ENCODE results near the gene MYH11.

MYH11 gene

GRCh38 chr16:15856901-15857698 lies at the start of gene MYH11:
MYH11 (minus strand) TSS chr16:15857028; CDS start chr16:15838252, 18,776 bp downstream.
- no peak for DNase-seq (ENCODE audit: low spot score in 2 of 2)
- Mint-ChIP-seq H3K9me3 (no peaks in the 10 kb centered on the region), H3K4me1 (peaks cover 8% of the 10 kb centered on the region), H3K27ac (no peak within 1 kb of the TSS), H3K4me3 (peak within 1 kb of the TSS; percentile 25), H3K36me3 (no peaks in the 10 kb centered on the region)
- no peak for ATAC-seq

GRCh38 chr16:15906439-15906838 lies 49.6 kb upstream of the MYH11 start:
- H3K27ac Mint-ChIP-seq = no peak overlapping the region
- ATAC-seq = no peak
- H3K36me3 Mint-ChIP-seq = no peaks in the 10 kb centered on the region
- DNase-seq (ENCODE audit: low spot score in 2 of 2) = no peak
- no peaks in the 10 kb centered on the region for H3K9me3 Mint-ChIP-seq
- peaks cover 8% of the 10 kb centered on the region for H3K4me1 Mint-ChIP-seq
- no peak overlapping the region for H3K4me3 Mint-ChIP-seq

- Mint-ChIP-seq H3K36me3 (no peaks in the 10 kb centered on the region), H3K9me3 (no peaks in the 10 kb centered on the region), H3K27ac (no peak overlapping the region), H3K4me3 (no peak overlapping the region), H3K4me1 (peaks cover 19% of the 10 kb centered on the region)
- ATAC-seq (no peak), DNase-seq (ENCODE audit: low spot score in 2 of 2) (no peak)
Observed at GRCh38 chr16:15903960-15904359, 47.1 kb upstream of the MYH11 start.

- H3K9me3 Mint-ChIP-seq = no peaks in the 10 kb centered on the region
- peaks cover 34% of the 10 kb centered on the region for H3K4me1 Mint-ChIP-seq
- DNase-seq (ENCODE audit: low spot score in 2 of 2) = no peak
- H3K27ac Mint-ChIP-seq = no peak overlapping the region
- no peak for ATAC-seq
- no peak overlapping the region for H3K4me3 Mint-ChIP-seq
- H3K36me3 Mint-ChIP-seq = peaks cover 6% of the 10 kb centered on the region
Observed at GRCh38 chr16:15900901-15901500, 44.2 kb upstream of the MYH11 start.

GRCh38 chr16:15900357-15900756 lies 43.5 kb upstream of the MYH11 start:
- no peak for DNase-seq (ENCODE audit: low spot score in 2 of 2)
- H3K4me3 Mint-ChIP-seq = no peak overlapping the region
- peaks cover 34% of the 10 kb centered on the region for H3K4me1 Mint-ChIP-seq
- peaks cover 6% of the 10 kb centered on the region for H3K36me3 Mint-ChIP-seq
- no peak overlapping the region for H3K27ac Mint-ChIP-seq
- ATAC-seq = no peak
- no peaks in the 10 kb centered on the region for H3K9me3 Mint-ChIP-seq

GRCh38 chr16:15899538-15900100 lies 42.8 kb upstream of the MYH11 start:
- DNase-seq (ENCODE audit: low spot score in 2 of 2) (peak; percentile 26 to 70), ATAC-seq (peak; percentile 86)
- peaks cover 6% of the 10 kb centered on the region for H3K36me3 Mint-ChIP-seq
- H3K9me3 Mint-ChIP-seq = no peaks in the 10 kb centered on the region
- peak overlapping the region; percentile 39 for H3K4me3 Mint-ChIP-seq
- H3K4me1 Mint-ChIP-seq = peaks cover 34% of the 10 kb centered on the region
- H3K27ac Mint-ChIP-seq = peak overlapping the region; percentile 94

- H3K36me3 Mint-ChIP-seq = peaks cover 6% of the 10 kb centered on the region
- no peak for DNase-seq (ENCODE audit: low spot score in 2 of 2)
- no peaks in the 10 kb centered on the region for H3K9me3 Mint-ChIP-seq
- ATAC-seq = no peak
- peak overlapping the region; percentile 69 for H3K4me3 Mint-ChIP-seq
- H3K4me1 Mint-ChIP-seq = peaks cover 34% of the 10 kb centered on the region
- H3K27ac Mint-ChIP-seq = peak overlapping the region; percentile 94
Observed at GRCh38 chr16:15898654-15899053, 41.8 kb upstream of the MYH11 start.

GRCh38 chr16:15897834-15898254 lies 41.0 kb upstream of the MYH11 start:
- DNase-seq (ENCODE audit: low spot score in 2 of 2) = peak; percentile 28 to 74
- ATAC-seq = peak; percentile 94
- Mint-ChIP-seq H3K4me1 (peaks cover 34% of the 10 kb centered on the region), H3K36me3 (peaks cover 6% of the 10 kb centered on the region), H3K27ac (peak overlapping the region; percentile 94), H3K4me3 (peak overlapping the region; percentile 69), H3K9me3 (no peaks in the 10 kb centered on the region)

GRCh38 chr16:15897121-15897780 lies 40.4 kb upstream of the MYH11 start:
- ATAC-seq (no peak), DNase-seq (ENCODE audit: low spot score in 2 of 2) (no peak)
- Mint-ChIP-seq H3K27ac (peak overlapping the region; percentile 94), H3K4me1 (peaks cover 34% of the 10 kb centered on the region), H3K4me3 (peak overlapping the region; percentile 69), H3K36me3 (peaks cover 6% of the 10 kb centered on the region), H3K9me3 (no peaks in the 10 kb centered on the region)

- Mint-ChIP-seq H3K4me3 (no peak overlapping the region), H3K27ac (no peak overlapping the region), H3K9me3 (no peaks in the 10 kb centered on the region), H3K4me1 (peaks cover 31% of the 10 kb centered on the region), H3K36me3 (peaks cover 6% of the 10 kb centered on the region)
- ATAC-seq (peak; percentile 56), DNase-seq (ENCODE audit: low spot score in 2 of 2) (no peak)
Observed at GRCh38 chr16:15894571-15895374, 37.9 kb upstream of the MYH11 start.

GRCh38 chr16:15891508-15891907 lies 34.7 kb upstream of the MYH11 start:
- Mint-ChIP-seq H3K27ac (no peak overlapping the region), H3K4me3 (no peak overlapping the region), H3K9me3 (no peaks in the 10 kb centered on the region), H3K36me3 (peaks cover 12% of the 10 kb centered on the region), H3K4me1 (peaks cover 17% of the 10 kb centered on the region)
- DNase-seq (ENCODE audit: low spot score in 2 of 2) (no peak), ATAC-seq (no peak)

GRCh38 chr16:15888072-15888976 lies 31.5 kb upstream of the MYH11 start, which contains the start of gene CEP20:
CEP20 (minus strand) TSS chr16:15888603; CDS start chr16:15888585, 18 bp downstream.
- ATAC-seq = peak; percentile 99
- DNase-seq (ENCODE audit: low spot score in 2 of 2) = peak; percentile 97 to 100
- H3K36me3 Mint-ChIP-seq = peaks cover 21% of the 10 kb centered on the region
- peak within 1 kb of the TSS; percentile 92 for H3K4me3 Mint-ChIP-seq
- no peaks in the 10 kb centered on the region for H3K9me3 Mint-ChIP-seq
- peaks cover 29% of the 10 kb centered on the region for H3K4me1 Mint-ChIP-seq
- H3K27ac Mint-ChIP-seq = peak within 1 kb of the TSS; percentile 98

GRCh38 chr16:15887283-15887682 lies 30.5 kb upstream of the MYH11 start:
- Mint-ChIP-seq H3K4me1 (peaks cover 29% of the 10 kb centered on the region), H3K9me3 (no peaks in the 10 kb centered on the region), H3K36me3 (peaks cover 30% of the 10 kb centered on the region), H3K27ac (peak overlapping the region; percentile 98), H3K4me3 (peak overlapping the region; percentile 92)
- DNase-seq (ENCODE audit: low spot score in 2 of 2) (no peak), ATAC-seq (no peak)

- H3K4me3 Mint-ChIP-seq = no peak overlapping the region
- H3K27ac Mint-ChIP-seq = peak overlapping the region; percentile 6
- ATAC-seq (no peak), DNase-seq (ENCODE audit: low spot score in 2 of 2) (no peak)
- no peaks in the 10 kb centered on the region for H3K9me3 Mint-ChIP-seq
- H3K4me1 Mint-ChIP-seq = peaks cover 29% of the 10 kb centered on the region
- H3K36me3 Mint-ChIP-seq = peaks cover 42% of the 10 kb centered on the region
Observed at GRCh38 chr16:15886078-15886477, 29.2 kb upstream of the MYH11 start.

All from stimulated activated effector memory CD8-positive, alpha-beta T cell treated with anti-CD3 and anti-CD28 coated beads, Interleukin-12 subunit alpha, Interleukin-12 subunit beta, amount 100 ng/mL, for 72 hours (primary cell).